Measurements from ENCODE around the gene KDSR. TPM values are rescaled to one million over a fixed set of nuclear protein-coding genes. Genes with fewer than 3 reads are reported as not detected.

KDSR gene
- polyA plus RNA-seq, 1 donor from 2014 or later: 14.7 TPM

- TF ChIP-seq TAF1 (IDR thresholded peaks at IDR 0.05; ENCODE audit: low read depth): no peak
- TF ChIP-seq RAD21 (conservative IDR thresholded peaks at IDR 0.05): no peak
- TF ChIP-seq EZH2 (IDR thresholded peaks at IDR 0.05; ENCODE audit: borderline replicate concordance, insufficient read depth, low read length, poor library complexity, severe bottlenecking): no peak
- no peak for TF ChIP-seq POLR2AphosphoS5 (IDR thresholded peaks at IDR 0.05)
- TF ChIP-seq, protein P1, sequence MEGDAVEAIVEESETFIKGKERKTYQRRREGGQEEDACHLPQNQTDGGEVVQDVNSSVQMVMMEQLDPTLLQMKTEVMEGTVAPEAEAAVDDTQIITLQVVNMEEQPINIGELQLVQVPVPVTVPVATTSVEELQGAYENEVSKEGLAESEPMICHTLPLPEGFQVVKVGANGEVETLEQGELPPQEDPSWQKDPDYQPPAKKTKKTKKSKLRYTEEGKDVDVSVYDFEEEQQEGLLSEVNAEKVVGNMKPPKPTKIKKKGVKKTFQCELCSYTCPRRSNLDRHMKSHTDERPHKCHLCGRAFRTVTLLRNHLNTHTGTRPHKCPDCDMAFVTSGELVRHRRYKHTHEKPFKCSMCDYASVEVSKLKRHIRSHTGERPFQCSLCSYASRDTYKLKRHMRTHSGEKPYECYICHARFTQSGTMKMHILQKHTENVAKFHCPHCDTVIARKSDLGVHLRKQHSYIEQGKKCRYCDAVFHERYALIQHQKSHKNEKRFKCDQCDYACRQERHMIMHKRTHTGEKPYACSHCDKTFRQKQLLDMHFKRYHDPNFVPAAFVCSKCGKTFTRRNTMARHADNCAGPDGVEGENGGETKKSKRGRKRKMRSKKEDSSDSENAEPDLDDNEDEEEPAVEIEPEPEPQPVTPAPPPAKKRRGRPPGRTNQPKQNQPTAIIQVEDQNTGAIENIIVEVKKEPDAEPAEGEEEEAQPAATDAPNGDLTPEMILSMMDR (IDR thresholded peaks at IDR 0.05; ENCODE audit: poor library complexity, severe bottlenecking): no peak
- no peak for TF ChIP-seq MXI1 (conservative IDR thresholded peaks at IDR 0.05; ENCODE audit: poor library complexity, severe bottlenecking)
- no peak for TF ChIP-seq SMC3 (conservative IDR thresholded peaks at IDR 0.05; ENCODE audit: poor library complexity)
- TF ChIP-seq, protein P2, sequence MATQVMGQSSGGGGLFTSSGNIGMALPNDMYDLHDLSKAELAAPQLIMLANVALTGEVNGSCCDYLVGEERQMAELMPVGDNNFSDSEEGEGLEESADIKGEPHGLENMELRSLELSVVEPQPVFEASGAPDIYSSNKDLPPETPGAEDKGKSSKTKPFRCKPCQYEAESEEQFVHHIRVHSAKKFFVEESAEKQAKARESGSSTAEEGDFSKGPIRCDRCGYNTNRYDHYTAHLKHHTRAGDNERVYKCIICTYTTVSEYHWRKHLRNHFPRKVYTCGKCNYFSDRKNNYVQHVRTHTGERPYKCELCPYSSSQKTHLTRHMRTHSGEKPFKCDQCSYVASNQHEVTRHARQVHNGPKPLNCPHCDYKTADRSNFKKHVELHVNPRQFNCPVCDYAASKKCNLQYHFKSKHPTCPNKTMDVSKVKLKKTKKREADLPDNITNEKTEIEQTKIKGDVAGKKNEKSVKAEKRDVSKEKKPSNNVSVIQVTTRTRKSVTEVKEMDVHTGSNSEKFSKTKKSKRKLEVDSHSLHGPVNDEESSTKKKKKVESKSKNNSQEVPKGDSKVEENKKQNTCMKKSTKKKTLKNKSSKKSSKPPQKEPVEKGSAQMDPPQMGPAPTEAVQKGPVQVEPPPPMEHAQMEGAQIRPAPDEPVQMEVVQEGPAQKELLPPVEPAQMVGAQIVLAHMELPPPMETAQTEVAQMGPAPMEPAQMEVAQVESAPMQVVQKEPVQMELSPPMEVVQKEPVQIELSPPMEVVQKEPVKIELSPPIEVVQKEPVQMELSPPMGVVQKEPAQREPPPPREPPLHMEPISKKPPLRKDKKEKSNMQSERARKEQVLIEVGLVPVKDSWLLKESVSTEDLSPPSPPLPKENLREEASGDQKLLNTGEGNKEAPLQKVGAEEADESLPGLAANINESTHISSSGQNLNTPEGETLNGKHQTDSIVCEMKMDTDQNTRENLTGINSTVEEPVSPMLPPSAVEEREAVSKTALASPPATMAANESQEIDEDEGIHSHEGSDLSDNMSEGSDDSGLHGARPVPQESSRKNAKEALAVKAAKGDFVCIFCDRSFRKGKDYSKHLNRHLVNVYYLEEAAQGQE (IDR thresholded peaks at IDR 0.05; ENCODE audit: borderline replicate concordance): no peak
- H3K36me3 ChIP-seq (ENCODE audit: insufficient read depth, low read length): peaks cover 14% of the 10 kb centered on the region
These were observed 18.4 kb downstream of the KDSR start for GRCh38 chr18:63348508-63349136.

GRCh38 chr18:63346480-63347183 is 20.4 kb downstream of the KDSR start:
- H3K9ac ChIP-seq (ENCODE audit: low read length): no peak overlapping the region
- no peaks in the 10 kb centered on the region for H3K9me3 ChIP-seq (ENCODE audit: low read length)
- no peaks in the 10 kb centered on the region for H3K9me2 ChIP-seq (ENCODE audit: insufficient read depth, low read length)
- no peaks in the 10 kb centered on the region for H3K27me3 ChIP-seq (ENCODE audit: insufficient read depth, low read depth, low read length)
- H3K79me2 ChIP-seq (replicated peaks; ENCODE audit: insufficient read depth, low read length): no peaks in the 10 kb centered on the region
- H3K4me3 ChIP-seq (ENCODE audit: low read length): no peak overlapping the region
- no peak overlapping the region for H3K27ac ChIP-seq (ENCODE audit: low read length)
- no peak for TF ChIP-seq EP300 (conservative IDR thresholded peaks at IDR 0.05; ENCODE audit: poor library complexity, severe bottlenecking)
- TF ChIP-seq SMC3 (conservative IDR thresholded peaks at IDR 0.05; ENCODE audit: poor library complexity): no peak
- TF ChIP-seq, protein P1 (IDR thresholded peaks at IDR 0.05; ENCODE audit: poor library complexity, severe bottlenecking): no peak
- H2AFZ ChIP-seq (ENCODE audit: low read depth, low read length): no peak overlapping the region
- H3K36me3 ChIP-seq (ENCODE audit: insufficient read depth, low read length): peaks cover 14% of the 10 kb centered on the region
- H3K4me2 ChIP-seq (ENCODE audit: low read length): no peak overlapping the region
- H3F3A ChIP-seq (ENCODE audit: insufficient read depth, low read length, poor library complexity, severe bottlenecking): no peaks in the 10 kb centered on the region
- H4K20me1 ChIP-seq (ENCODE audit: insufficient read depth): no peaks in the 10 kb centered on the region

More at GRCh38 chr18:63348508-63349136, 18.4 kb downstream of the KDSR start:
- Histone ChIP-seq H4K20me1 (ENCODE audit: insufficient read depth) (no peaks in the 10 kb centered on the region), H3K27ac (ENCODE audit: low read length) (no peak overlapping the region), H3K9ac (ENCODE audit: low read length) (no peak overlapping the region), H2AFZ (ENCODE audit: low read depth, low read length) (no peak overlapping the region), H3K9me3 (ENCODE audit: low read length) (no peaks in the 10 kb centered on the region), H3K79me2 (replicated peaks; ENCODE audit: insufficient read depth, low read length) (no peaks in the 10 kb centered on the region), H3K4me2 (ENCODE audit: low read length) (no peak overlapping the region), H3F3A (ENCODE audit: insufficient read depth, low read length, poor library complexity, severe bottlenecking) (no peaks in the 10 kb centered on the region), H3K27me3 (ENCODE audit: insufficient read depth, low read depth, low read length) (no peaks in the 10 kb centered on the region), H3K4me3 (ENCODE audit: low read length) (no peak overlapping the region), H3K9me2 (ENCODE audit: insufficient read depth, low read length) (no peaks in the 10 kb centered on the region)
